Colonic mucosa (tissue), 4 donors: ENCODE results near the gene TMEM17. TPM values are rescaled to one million over a fixed set of nuclear protein-coding genes. Genes with fewer than 3 reads are reported as not detected.
"Not testable (repeated sequence)": the region's sequence is repeated elsewhere in the genome, so short reads cannot be mapped to it uniquely, and the experiment has no call there.

Experiments used
- DNase-seq: peaks from one replicate; pipeline ENCODE4 v3.0.0-alpha.2; 2020
- H3K27ac ChIP-seq: fragments of 200-600 bp; one replicate; pipeline ENCODE4 v1.8.0; 2021
- H3K27me3 ChIP-seq: fragments of 200-600 bp; one replicate; pipeline ENCODE4 v1.8.0; 2021
- H3K36me3 ChIP-seq: fragments of 200-600 bp; one replicate; pipeline ENCODE4 v1.8.0; 2021
- H3K4me1 ChIP-seq: fragments of 200-600 bp; one replicate; pipeline ENCODE4 v1.8.0; 2021; ENCODE audit warnings: mild to moderate bottlenecking
- H3K4me3 ChIP-seq: fragments of 200-600 bp; one replicate; pipeline ENCODE4 v1.8.0; 2021
- H3K9ac ChIP-seq, 2 donors: one replicate each; pipeline ENCODE4 v1.7.0; 2013; ENCODE audit warnings: control low read depth in 2 of 2, low read depth in 2 of 2, low read length in 2 of 2
- H3K9me3 ChIP-seq: fragments of 200-600 bp; one replicate; pipeline ENCODE4 v1.8.0; 2021
- CTCF ChIP-seq: fragments of 200-600 bp; IDR thresholded peaks from one replicate; pipeline ENCODE4 v1.8.0; 2022; ENCODE audit warnings: antibody characterized with exemption, mild to moderate bottlenecking
- intact Hi-C: fragments of 100-400 bp; cut with DNase I; formaldehyde crosslinking; loops from one replicate; pipeline ENCODE4 v1.14.1; 2022
- total RNA-seq, 2 donors: library from RNA; stranded (reverse); fragmentation: NEBNext Ultra II Directional in 1 of 2; extraction: Animal tissue kit (Norgen Biotek cat#: 25700) in 1 of 2; gene quantifications; one replicate each; pipeline ENCODE4 v1.2.1, GENCODE V29; 2021
- donor health status: healthy.
- donor health status: DM: no; HTN: no; CAD: no.
- donor health status: DM: no; HTN: no; CAD: no.

The TMEM17 gene
- total RNA-seq, 2 donors from 2014 or later = 0.35 to 0.74 TPM

- H3K4me3 ChIP-seq = no peak overlapping the region
- no peak overlapping the region for H3K9ac ChIP-seq
- H3K27ac ChIP-seq = no peak overlapping the region
- intact Hi-C loops = no loop called here
- H3K9me3 ChIP-seq = no peaks in the 10 kb centered on the region
- no peak for TF ChIP-seq CTCF
- no peaks in the 10 kb centered on the region for H3K27me3 ChIP-seq
- no peaks in the 10 kb centered on the region for H3K4me1 ChIP-seq
- no peak for DNase-seq
- H3K36me3 ChIP-seq = no peaks in the 10 kb centered on the region
These were observed 18.4 kb upstream of the TMEM17 start for GRCh38 chr2:62524293-62524941.

DNA sequence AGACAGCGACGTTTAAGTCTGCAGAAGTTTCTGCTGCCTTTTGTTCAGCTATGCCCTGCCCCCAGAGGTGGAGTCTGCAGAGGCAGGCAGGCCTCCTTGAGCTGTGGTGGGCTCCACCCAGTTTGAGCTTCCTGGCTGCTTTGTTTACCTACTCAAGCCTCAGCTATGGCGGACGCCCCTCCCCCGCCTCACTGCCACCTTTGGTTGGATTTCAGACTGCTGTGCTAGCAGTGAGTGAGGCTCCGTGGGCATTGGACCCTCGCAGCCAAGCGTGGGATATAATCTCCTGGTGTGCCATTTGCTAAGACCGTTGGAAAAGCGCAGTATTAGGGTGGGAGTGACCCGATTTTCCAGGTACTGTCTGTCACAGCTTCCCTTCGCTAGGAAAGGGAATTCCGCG, 15.1 kb upstream of the TMEM17 start:
- H3K36me3 ChIP-seq, H3K9ac ChIP-seq, H3K4me3 ChIP-seq, DNase-seq, H3K27ac ChIP-seq, H3K4me1 ChIP-seq, intact Hi-C loops, H3K27me3 ChIP-seq, H3K9me3 ChIP-seq: not testable (repeated sequence)

GRCh38 chr2:62512384-62512783, 6.4 kb upstream of the TMEM17 start:
- intact Hi-C loops = no loop called here
- no peak for DNase-seq
- H3K4me1 ChIP-seq = no peaks in the 10 kb centered on the region
- H3K27ac ChIP-seq = no peak overlapping the region
- no peaks in the 10 kb centered on the region for H3K27me3 ChIP-seq
- H3K4me3 ChIP-seq = no peak overlapping the region
- H3K36me3 ChIP-seq = no peaks in the 10 kb centered on the region
- no peak overlapping the region for H3K9ac ChIP-seq
- H3K9me3 ChIP-seq = no peaks in the 10 kb centered on the region
- no peak for TF ChIP-seq CTCF

GRCh38 chr2:62511636-62512035, 5.6 kb upstream of the TMEM17 start:
- TF ChIP-seq CTCF = no peak
- Histone ChIP-seq H3K27ac (no peak overlapping the region), H3K36me3 (no peaks in the 10 kb centered on the region), H3K9ac (no peak overlapping the region), H3K27me3 (no peaks in the 10 kb centered on the region), H3K4me1 (no peaks in the 10 kb centered on the region), H3K4me3 (no peak overlapping the region), H3K9me3 (no peaks in the 10 kb centered on the region)
- no peak for DNase-seq
- intact Hi-C loops = no loop called here

GRCh38 chr2:62506421-62506750, 391 bp upstream of the TMEM17 start:
- no peaks in the 10 kb centered on the region for H3K36me3 ChIP-seq
- H3K4me1 ChIP-seq = no peaks in the 10 kb centered on the region
- peak overlapping the region; percentile 77 for H3K27ac ChIP-seq
- no peaks in the 10 kb centered on the region for H3K27me3 ChIP-seq
- intact Hi-C loops = loop anchor here (10.0 kb wide), 1 partner anchor 198 kb away; the partner anchor contains the start of gene EHBP1
- peak overlapping the region; percentile 7 to 54 for H3K9ac ChIP-seq
- H3K4me3 ChIP-seq = peak overlapping the region; percentile 81
- no peaks in the 10 kb centered on the region for H3K9me3 ChIP-seq
- no peak for TF ChIP-seq CTCF
- no peak for DNase-seq

GRCh38 chr2:62505109-62505749, 766 bp downstream of the TMEM17 start:
- peak overlapping the region; percentile 15 to 54 for H3K9ac ChIP-seq
- H3K4me3 ChIP-seq = peak overlapping the region; percentile 81
- no peaks in the 10 kb centered on the region for H3K27me3 ChIP-seq
- no peak for DNase-seq
- H3K36me3 ChIP-seq = no peaks in the 10 kb centered on the region
- TF ChIP-seq CTCF = no peak
- H3K27ac ChIP-seq = peak overlapping the region; percentile 77
- intact Hi-C loops = loop anchor here (10.0 kb wide), 1 partner anchor 200 kb away; the partner anchor contains the start of gene EHBP1
- no peaks in the 10 kb centered on the region for H3K9me3 ChIP-seq
- H3K4me1 ChIP-seq = no peaks in the 10 kb centered on the region
